IMR-90 (cell line): ENCODE data around the gene HDAC10. TPM values are rescaled to one million over a fixed set of nuclear protein-coding genes. Genes with fewer than 3 reads are reported as not detected.

Source experiments
- ATAC-seq: fragments of 200-7000 bp; cut with Tn5 transposase; 2 replicates; pipeline ENCODE4 v1.9.1; 2020; ENCODE audit warnings: low read depth, mild to moderate bottlenecking, moderate library complexity
- BruUV-seq: library from RNA; stranded (reverse); fragments of 400-500 nt; replicated peaks from 2 replicates; lab custom pipeline; 2021; lab: Mats Ljungman, UMichigan
- CTCF ChIA-PET: fragments of 300-600 bp; formaldehyde crosslinking; extraction: SDS; loops from one replicate; lab custom pipeline; 2021; ENCODE audit warnings: antibody characterized with exemption; lab: Yijun Ruan, JAX
- POLR2A ChIA-PET: fragments of 300-600 bp; sonication (Branson Sonifier 250); formaldehyde crosslinking; loops from one replicate; lab custom pipeline; 2022; ENCODE audit warnings: antibody characterized with exemption; ENCODE audit not compliant: unreplicated experiment; lab: Charles Lee
- DNase-seq: peaks from one replicate; pipeline ENCODE4 v3.0.0; 2013
- H2AFZ ChIP-seq: replicated peaks from 2 replicates; pipeline ENCODE3; 2013; ENCODE audit warnings: low read length, mild to moderate bottlenecking; ENCODE audit not compliant: poor library complexity
- H2AK5ac ChIP-seq: 2 replicates; pipeline ENCODE4 v1.6.1; 2013; ENCODE audit warnings: low read depth, low read length, inconsistent platforms
- H2AK9ac ChIP-seq: replicated peaks from 2 replicates; pipeline ENCODE3; 2013; ENCODE audit warnings: mild to moderate bottlenecking, low read depth, low read length, moderate library complexity; ENCODE audit not compliant: poor library complexity
- H2BK120ac ChIP-seq: 2 replicates; pipeline ENCODE4 v1.6.1; 2013; ENCODE audit warnings: low read depth, low read length, inconsistent platforms
- H2BK15ac ChIP-seq: 3 replicates; pipeline ENCODE4 v1.6.1; 2013; ENCODE audit warnings: low read depth, low read length, inconsistent platforms
- H2BK20ac ChIP-seq: 2 replicates; pipeline ENCODE4 v1.6.1; 2013; ENCODE audit warnings: low read depth, mild to moderate bottlenecking, inconsistent platforms, low read length, moderate library complexity
- H2BK5ac ChIP-seq: 2 replicates; pipeline ENCODE4 v1.6.1; 2013; ENCODE audit warnings: mild to moderate bottlenecking, low read depth, low read length, inconsistent platforms; ENCODE audit not compliant: poor library complexity, severe bottlenecking
- H3K14ac ChIP-seq: replicated peaks from 2 replicates; pipeline ENCODE4 v1.6.1; 2013; ENCODE audit warnings: low read depth, low read length, inconsistent platforms
- H3K18ac ChIP-seq: 2 replicates; pipeline ENCODE4 v1.6.1; 2013; ENCODE audit warnings: low read depth, low read length, control low read depth
- H3K23ac ChIP-seq: 2 replicates; pipeline ENCODE4 v1.6.1; 2013; ENCODE audit warnings: low read depth, low read length, inconsistent platforms
- H3K27ac ChIP-seq: 2 replicates; pipeline ENCODE4 v1.5.1; 2013; ENCODE audit warnings: mild to moderate bottlenecking, control low read depth, low read length; ENCODE audit not compliant: insufficient read depth
- H3K27me3 ChIP-seq: 2 replicates; pipeline ENCODE4 v1.6.1; 2013; ENCODE audit warnings: low read length; ENCODE audit not compliant: control insufficient read depth, insufficient read depth
- H3K36me3 ChIP-seq: 2 replicates; pipeline ENCODE4 v1.6.1; 2013; ENCODE audit warnings: low read length, mixed read lengths; ENCODE audit not compliant: control insufficient read depth, insufficient read depth
- H3K4ac ChIP-seq: 2 replicates; pipeline ENCODE4 v1.6.1; 2013; ENCODE audit warnings: low read depth, low read length, inconsistent platforms
- H3K4me1 ChIP-seq: 2 replicates; pipeline ENCODE4 v1.6.1; 2013; ENCODE audit warnings: low read length, mixed read lengths; ENCODE audit not compliant: control insufficient read depth, insufficient read depth
- H3K4me2 ChIP-seq: 2 replicates; pipeline ENCODE4 v1.6.1; 2013; ENCODE audit warnings: low read depth, mild to moderate bottlenecking, control low read depth, low read length, moderate library complexity
- H3K4me3 ChIP-seq: 2 replicates; pipeline ENCODE4 v1.5.1; 2013; ENCODE audit warnings: low read depth, mild to moderate bottlenecking, control low read depth, low read length, moderate library complexity; ENCODE audit not compliant: insufficient read depth
- H3K56ac ChIP-seq: 2 replicates; pipeline ENCODE4 v1.6.1; 2013; ENCODE audit warnings: low read length, inconsistent platforms; ENCODE audit not compliant: insufficient read depth; ENCODE audit errors: extremely low read depth
- H3K79me1 ChIP-seq, 2 experiments: 2 replicates each; pipeline ENCODE4 v1.6.1; 2013; ENCODE audit warnings: low read length in 2 of 2, inconsistent platforms in 1 of 2, low read depth in 1 of 2
- H3K9ac ChIP-seq: 2 replicates; pipeline ENCODE4 v1.6.1; 2013; ENCODE audit warnings: low read depth, low read length, control low read depth
- H3K9me1 ChIP-seq: 2 replicates; pipeline ENCODE4 v1.6.1; 2013; ENCODE audit warnings: low read length, inconsistent platforms; ENCODE audit not compliant: insufficient read depth
- H3K9me3 ChIP-seq: 2 replicates; pipeline ENCODE4 v1.6.1; 2013; ENCODE audit warnings: low read length; ENCODE audit not compliant: control insufficient read depth, insufficient read depth
- H4K20me1 ChIP-seq: 2 replicates; pipeline ENCODE4 v1.6.1; 2013; ENCODE audit warnings: low read length, inconsistent platforms; ENCODE audit not compliant: insufficient read depth
- H4K5ac ChIP-seq: 2 replicates; pipeline ENCODE4 v1.6.1; 2013; ENCODE audit warnings: mild to moderate bottlenecking, low read depth, low read length, control low read depth
- H4K8ac ChIP-seq, 2 experiments: 2 replicates each; pipeline ENCODE4 v1.6.1; 2013; ENCODE audit warnings: low read depth in 2 of 2, low read length in 2 of 2, control low read depth in 1 of 2, inconsistent platforms in 1 of 2
- H4K91ac ChIP-seq: 2 replicates; pipeline ENCODE4 v1.6.1; 2013; ENCODE audit warnings: low read depth, low read length, inconsistent platforms; ENCODE audit not compliant: insufficient read depth
- BHLHE40 ChIP-seq: fragments of 150-350 bp; IDR thresholded peaks from 2 replicates; pipeline ENCODE4 v1.6.1; 2016; ENCODE audit warnings: mild to moderate bottlenecking, low read depth, low read length
- FOS ChIP-seq: fragments of 150-350 bp; IDR thresholded peaks from 2 replicates; pipeline ENCODE4 v1.6.1; 2016; ENCODE audit warnings: low read depth, low read length
- MAZ ChIP-seq: IDR thresholded peaks from 2 replicates; pipeline ENCODE4 v1.6.1; 2012; ENCODE audit warnings: low read depth, mild to moderate bottlenecking, low read length, improper control_type of control experiment, moderate library complexity, borderline replicate concordance
- MXI1 ChIP-seq: IDR thresholded peaks from 2 replicates; pipeline ENCODE4 v1.6.1; 2012; ENCODE audit warnings: low read depth, mild to moderate bottlenecking, low read length, moderate library complexity, borderline replicate concordance
- POLR2A ChIP-seq: IDR thresholded peaks from 2 replicates; pipeline ENCODE4 v1.6.1; 2012; ENCODE audit warnings: mild to moderate bottlenecking, low read depth, low read length
- RAD21 ChIP-seq: IDR thresholded peaks from 2 replicates; pipeline ENCODE4 v1.6.1; 2012; ENCODE audit warnings: low read length, improper control_type of control experiment
- RFX5 ChIP-seq: IDR thresholded peaks from 2 replicates; pipeline ENCODE4 v1.8.0; 2012; ENCODE audit warnings: low read depth, mild to moderate bottlenecking, low read length, moderate library complexity
- WGBS, 2 experiments: methylation state at CpG; one replicate each; pipeline versions ENCODE4 v1.1.5 to v1.1.7; 2013; ENCODE audit warnings: missing lambda C conversion rate in 2 of 2; ENCODE audit not compliant: insufficient read length in 1 of 2; ENCODE audit errors: extremely low coverage in 2 of 2; 5-methylcytosine and 5-hydroxymethylcytosine counted together
- dilution Hi-C: fragments of 300-500 bp; cut with HindIII; formaldehyde crosslinking; loops from one replicate; pipeline ENCODE4 v1.14.3; 2018; ENCODE audit warnings: low sequenced_read_pairs; ENCODE audit not compliant: unreplicated experiment
- in situ Hi-C: fragments of 300-500 bp; cut with MboI; formaldehyde crosslinking; loops from 3 replicates; pipeline ENCODE4 v1.14.3; 2019; ENCODE audit warnings: low sequenced_read_pairs, inconsistent platforms, mixed read lengths
- intact Hi-C: fragments of 100-400 bp; cut with micrococcal nuclease; formaldehyde crosslinking; loops from 2 replicates; pipeline ENCODE4 v1.10.0; 2022
- polyA plus RNA-seq, 3 experiments: library from polyadenylated mRNA; depleted of rRNA; stranded (reverse); fragments of >200 nt; gene quantifications; 2 replicates each; pipeline ENCODE4 v1.2.3, GENCODE V29; 2012; ENCODE audit warnings: low replicate concordance in 1 of 3
- total RNA-seq: library from RNA; depleted of rRNA; stranded (reverse); fragments of >200 nt; gene quantifications from 2 replicates; pipeline ENCODE4 v1.2.3, GENCODE V29; 2012
- TF ChIP-seq, protein P1 (sequence below): conservative IDR thresholded peaks from 2 replicates; pipeline ENCODE4 v1.5.1; 2012; ENCODE audit warnings: mild to moderate bottlenecking, low read depth, low read length, improper control_type of control experiment

Gene HDAC10
- total and polyA plus RNA-seq, 2 of the 4 experiments (the other 2 are of a cell fraction): 3.9 to 35.7 TPM

DNA sequence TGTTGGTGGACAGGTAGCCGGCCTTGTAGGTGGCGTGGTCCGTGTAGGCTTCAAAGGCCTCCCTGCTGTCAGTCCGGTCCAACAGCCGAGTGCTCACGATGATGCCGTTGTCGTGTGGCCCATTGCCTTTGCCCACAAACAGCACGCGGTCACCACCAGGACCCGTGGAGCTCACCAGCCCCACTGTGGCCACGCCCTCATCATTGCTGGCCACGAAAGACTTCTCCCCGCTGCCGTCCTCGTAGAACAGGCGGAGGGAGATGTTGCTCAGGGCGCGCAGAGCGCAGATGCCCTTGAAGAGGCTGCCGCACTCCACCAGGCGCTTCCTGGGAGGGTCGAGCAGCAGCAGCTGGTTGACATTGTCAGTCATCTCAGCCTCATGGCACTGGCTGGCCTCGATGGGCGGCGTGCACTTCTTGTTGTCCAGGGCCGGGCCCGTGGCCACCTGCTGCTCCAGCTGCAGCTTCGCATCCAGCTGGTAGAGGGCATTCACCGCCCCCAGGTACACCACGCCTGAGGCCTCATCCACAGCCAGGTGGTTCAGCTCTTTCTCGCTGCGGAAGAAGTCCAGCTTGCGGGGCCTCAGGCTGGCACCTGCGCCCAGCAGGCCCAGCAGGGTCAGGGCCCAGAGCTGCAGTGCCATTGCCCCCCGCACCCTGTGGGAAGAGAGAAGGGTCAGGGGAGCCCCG is 39.0 kb upstream of the HDAC10 start:
- no peak for TF ChIP-seq RFX5
- no peak for TF ChIP-seq MAZ
- no peak for TF ChIP-seq POLR2A
- TF ChIP-seq BHLHE40: no peak
- TF ChIP-seq FOS: no peak
- TF ChIP-seq MXI1: no peak
- TF ChIP-seq RAD21: no peak
- TF ChIP-seq, protein P1, sequence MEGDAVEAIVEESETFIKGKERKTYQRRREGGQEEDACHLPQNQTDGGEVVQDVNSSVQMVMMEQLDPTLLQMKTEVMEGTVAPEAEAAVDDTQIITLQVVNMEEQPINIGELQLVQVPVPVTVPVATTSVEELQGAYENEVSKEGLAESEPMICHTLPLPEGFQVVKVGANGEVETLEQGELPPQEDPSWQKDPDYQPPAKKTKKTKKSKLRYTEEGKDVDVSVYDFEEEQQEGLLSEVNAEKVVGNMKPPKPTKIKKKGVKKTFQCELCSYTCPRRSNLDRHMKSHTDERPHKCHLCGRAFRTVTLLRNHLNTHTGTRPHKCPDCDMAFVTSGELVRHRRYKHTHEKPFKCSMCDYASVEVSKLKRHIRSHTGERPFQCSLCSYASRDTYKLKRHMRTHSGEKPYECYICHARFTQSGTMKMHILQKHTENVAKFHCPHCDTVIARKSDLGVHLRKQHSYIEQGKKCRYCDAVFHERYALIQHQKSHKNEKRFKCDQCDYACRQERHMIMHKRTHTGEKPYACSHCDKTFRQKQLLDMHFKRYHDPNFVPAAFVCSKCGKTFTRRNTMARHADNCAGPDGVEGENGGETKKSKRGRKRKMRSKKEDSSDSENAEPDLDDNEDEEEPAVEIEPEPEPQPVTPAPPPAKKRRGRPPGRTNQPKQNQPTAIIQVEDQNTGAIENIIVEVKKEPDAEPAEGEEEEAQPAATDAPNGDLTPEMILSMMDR: no peak
- no peak overlapping the region for H3K4me3 ChIP-seq
- no peak overlapping the region for H3K27ac ChIP-seq
- no peak overlapping the region for H3K14ac ChIP-seq
- H3K4me2 ChIP-seq: no peak overlapping the region
- peaks cover 3% of the 10 kb centered on the region for H3K9me1 ChIP-seq
- H4K5ac ChIP-seq: no peak overlapping the region
- no peak overlapping the region for H2BK5ac ChIP-seq
- ATAC-seq (no peak), DNase-seq (no peak)
- intact Hi-C loops (loop anchor here (5.0 kb wide), 1 partner anchor 37 kb away; the partner anchor contains the start of gene DENND6B), in situ Hi-C loops (no loop called here), dilution Hi-C loops (no loop called here)
- no peak overlapping the region for H4K91ac ChIP-seq
- POLR2A ChIA-PET: interaction anchor here (1.0 kb wide), 1 partner anchor 9 kb away, joined by 3 read pairs; no protein-coding TSS in a partner anchor
- H3K9me3 ChIP-seq: no peaks in the 10 kb centered on the region
- peaks cover 22% of the 10 kb centered on the region for H3K4me1 ChIP-seq
- H3K18ac ChIP-seq: no peak overlapping the region
- no peak overlapping the region for H3K4ac ChIP-seq
- H3K56ac ChIP-seq: no peak overlapping the region
- CTCF ChIA-PET: no interaction called here
- no peak overlapping the region for H2BK20ac ChIP-seq
- no peak overlapping the region for H2BK15ac ChIP-seq
- H2AK9ac ChIP-seq: peak overlapping the region; percentile 76
- H4K20me1 ChIP-seq: peaks cover 86% of the 10 kb centered on the region
- no peak overlapping the region for H3K9ac ChIP-seq
- peaks cover 56% of the 10 kb centered on the region for H3K36me3 ChIP-seq
- peak overlapping the region; percentile 16; the same call in 1 of the 2 replicates for H2AK5ac ChIP-seq
- H2AFZ ChIP-seq: peak overlapping the region; percentile 43
- no peak overlapping the region for H3K23ac ChIP-seq
- H4K8ac ChIP-seq: no peak overlapping the region
- WGBS, 2 experiments: 89% methylated on average over 27 of the region's 37 CpGs; no CpG with 5 or more reads in 1 of the 2 experiments
- peaks cover 9 to 62% of the 10 kb centered on the region in 2 experiments; a peak in 3 of 4 replicates for H3K79me1 ChIP-seq
- BruUV-seq: TSS peak; percentile 91
- no peaks in the 10 kb centered on the region for H3K27me3 ChIP-seq
- H2BK120ac ChIP-seq: no peak overlapping the region
